ENCODE measurements around the gene ELOVL5. TPM values are rescaled to one million over a fixed set of nuclear protein-coding genes. Genes with fewer than 3 reads are reported as not detected.

Gene ELOVL5
- total RNA-seq, 3 donors from 2014 or later: 11.5 to 60.6 (median 27.5) TPM

DNA sequence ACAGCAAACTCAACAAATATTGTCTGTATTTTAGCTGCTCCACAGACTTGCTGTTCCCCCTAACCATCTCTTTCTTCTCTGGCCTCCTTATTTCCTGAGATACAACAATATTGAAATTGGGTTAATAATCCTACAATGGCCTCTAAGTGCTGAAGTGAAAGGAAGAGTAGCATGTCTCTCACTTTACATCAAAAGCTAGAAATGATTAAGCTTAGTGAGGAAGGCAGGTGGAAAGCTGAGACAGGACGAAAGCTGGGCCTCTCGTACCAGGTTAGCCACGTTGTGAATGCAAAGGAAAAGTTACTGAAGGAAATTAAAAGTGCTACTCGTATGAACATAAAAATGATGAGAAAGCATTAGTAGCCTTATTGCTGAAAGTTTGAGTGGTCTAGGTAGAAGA lies 63.8 kb downstream of the ELOVL5 start:
- Histone ChIP-seq H3K9me3 (no peaks in the 10 kb centered on the region), H3K36me3 (ENCODE audit: low read depth) (no peaks in the 10 kb centered on the region), H3K4me3 (no peak overlapping the region), H3K4me1 (ENCODE audit: low read depth) (no peaks in the 10 kb centered on the region)
- intact Hi-C loops (cut with DNase I, micrococcal nuclease): no loop called here
- TF ChIP-seq CTCF (IDR thresholded peaks at IDR 0.05): no peak
- DNase-seq (no peak), ATAC-seq (no peak)

DNA sequence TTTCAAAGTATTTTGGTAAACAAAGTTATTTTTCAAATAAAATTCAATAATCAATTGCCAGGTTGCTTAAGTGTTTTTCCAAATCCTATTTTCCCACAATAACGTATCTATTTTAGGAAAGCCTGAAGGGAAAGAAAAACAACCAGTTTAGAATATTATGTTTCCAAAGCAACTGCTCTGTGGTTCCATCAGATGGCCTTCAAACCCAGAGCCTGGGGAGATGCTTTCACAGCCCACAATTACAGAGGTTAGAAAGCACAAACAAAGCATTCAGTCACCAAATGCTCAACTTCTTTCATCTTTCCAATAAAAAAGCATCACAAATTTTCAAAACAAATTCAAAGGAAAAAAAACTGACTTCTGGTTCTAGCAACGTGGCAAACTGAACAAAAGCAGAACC lies 66.0 kb downstream of the ELOVL5 start:
- Histone ChIP-seq H3K9me3 (no peaks in the 10 kb centered on the region), H3K36me3 (ENCODE audit: low read depth) (no peaks in the 10 kb centered on the region), H3K4me3 (no peak overlapping the region), H3K4me1 (ENCODE audit: low read depth) (no peaks in the 10 kb centered on the region)
- intact Hi-C loops (cut with DNase I, micrococcal nuclease): no loop called here
- no peak for TF ChIP-seq CTCF (IDR thresholded peaks at IDR 0.05)
- no peak for ATAC-seq
- DNase-seq: no peak

GRCh38 chr6:53282234-53282633 lies 66.5 kb downstream of the ELOVL5 start:
- Histone ChIP-seq H3K9me3 (no peaks in the 10 kb centered on the region), H3K4me1 (ENCODE audit: low read depth) (no peaks in the 10 kb centered on the region), H3K4me3 (no peak overlapping the region), H3K36me3 (ENCODE audit: low read depth) (no peaks in the 10 kb centered on the region)
- peak; percentile 18 for ATAC-seq
- TF ChIP-seq CTCF (IDR thresholded peaks at IDR 0.05): no peak
- intact Hi-C loops (cut with DNase I, micrococcal nuclease): no loop called here
- no peak for DNase-seq

GRCh38 chr6:53281518-53282215 lies 67.1 kb downstream of the ELOVL5 start:
- intact Hi-C loops (cut with DNase I, micrococcal nuclease): no loop called here
- ATAC-seq: no peak

DNA sequence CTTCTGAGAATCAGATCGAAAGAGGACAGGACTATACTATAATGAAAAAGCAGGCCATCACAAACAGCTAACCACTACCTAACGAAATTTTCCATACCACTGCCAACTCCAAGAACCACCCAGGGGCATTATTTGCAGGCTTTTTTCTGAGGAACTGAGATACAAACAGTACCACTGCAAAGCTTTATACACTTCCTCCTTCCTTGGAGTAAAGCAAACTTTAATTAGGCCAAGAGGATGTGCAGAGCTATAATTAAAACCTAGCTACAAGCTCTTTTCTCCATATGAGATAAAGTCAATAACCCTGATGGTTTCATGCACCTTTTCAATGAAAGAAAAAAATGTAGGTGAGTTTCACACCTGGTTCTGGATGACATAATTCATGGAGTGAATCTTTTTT lies 68.5 kb downstream of the ELOVL5 start:
- DNase-seq: no peak
- no peaks in the 10 kb centered on the region for H3K36me3 ChIP-seq (ENCODE audit: low read depth)
- intact Hi-C loops (cut with DNase I, micrococcal nuclease): no loop called here
- H3K4me1 ChIP-seq (ENCODE audit: low read depth): no peaks in the 10 kb centered on the region
- no peak overlapping the region for H3K4me3 ChIP-seq
- H3K9me3 ChIP-seq: no peaks in the 10 kb centered on the region
- no peak for TF ChIP-seq CTCF (IDR thresholded peaks at IDR 0.05)
- ATAC-seq: no peak

More at GRCh38 chr6:53281518-53282215, 67.1 kb downstream of the ELOVL5 start:
- Histone ChIP-seq H3K36me3 (ENCODE audit: low read depth) (no peaks in the 10 kb centered on the region), H3K4me3 (no peak overlapping the region), H3K9me3 (no peaks in the 10 kb centered on the region), H3K4me1 (ENCODE audit: low read depth) (no peaks in the 10 kb centered on the region)
- no peak for TF ChIP-seq CTCF (IDR thresholded peaks at IDR 0.05)
- DNase-seq: no peak

- H3K4me3 ChIP-seq: no peak overlapping the region
- intact Hi-C loops (cut with DNase I, micrococcal nuclease): no loop called here
- DNase-seq (no peak), ATAC-seq (no peak)
- no peaks in the 10 kb centered on the region for H3K36me3 ChIP-seq (ENCODE audit: low read depth)
- H3K9me3 ChIP-seq: no peaks in the 10 kb centered on the region
- no peak for TF ChIP-seq CTCF (IDR thresholded peaks at IDR 0.05)
- no peaks in the 10 kb centered on the region for H3K4me1 ChIP-seq (ENCODE audit: low read depth)
These were observed 69.5 kb downstream of the ELOVL5 start for GRCh38 chr6:53279293-53279692.

Data from mucosa of descending colon (tissue), 3 donors.